ENCODE results near the gene SH3BP1.
A peak's percentile ranks its signal among the peaks of the same experiment; 100 is the strongest.
"Not testable (repeated sequence)": the region's sequence is repeated elsewhere in the genome, so short reads cannot be mapped to it uniquely, and the experiment has no call there.

The SH3BP1 gene

DNA sequence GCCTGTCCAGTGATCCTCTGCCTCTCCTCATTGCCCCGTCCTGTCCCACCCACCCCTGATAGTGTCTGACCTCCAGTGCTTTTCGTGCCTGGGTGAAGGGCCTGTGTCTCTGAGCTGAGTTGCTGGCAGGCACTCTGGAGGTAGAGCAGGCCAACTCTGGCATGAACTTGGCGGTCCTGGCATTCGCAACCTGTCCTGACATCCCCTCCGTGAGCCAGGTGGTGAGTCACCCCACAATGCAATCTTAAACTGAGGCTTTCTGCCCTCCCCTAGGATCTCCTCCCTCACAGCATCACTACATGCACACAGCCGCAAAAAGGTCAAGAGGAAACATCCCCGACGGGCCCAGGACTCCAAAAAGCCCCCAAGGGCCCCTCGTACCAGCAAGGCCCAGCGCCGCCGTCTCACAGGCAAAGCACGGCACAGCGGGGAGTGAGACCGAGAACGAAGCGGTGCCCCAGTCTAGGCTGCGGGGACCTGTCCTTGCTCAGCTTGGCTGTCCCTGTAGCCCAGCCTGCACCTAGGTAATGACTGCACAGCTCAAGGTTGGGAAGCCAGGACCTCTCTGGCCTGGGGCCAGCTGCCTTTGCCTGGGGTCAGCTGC, 51.5 kb downstream of the SH3BP1 start:
- no peak overlapping the region for H3K27ac ChIP-seq
- TF ChIP-seq CTCF (IDR thresholded peaks at IDR 0.05): no peak

GRCh38 chr22:37692627-37693285, 53.3 kb downstream of the SH3BP1 start:
- no peak overlapping the region for H3K4me3 ChIP-seq
- no peak overlapping the region for H3K27ac ChIP-seq
- DNase-seq (ENCODE audit: low spot score): no peak
- TF ChIP-seq CTCF (IDR thresholded peaks at IDR 0.05): no peak

More for the DNA sequence above, 51.5 kb downstream of the SH3BP1 start:
- DNase-seq (ENCODE audit: low spot score): no peak
- H3K4me3 ChIP-seq: no peak overlapping the region

GRCh38 chr22:37694131-37694530, 54.7 kb downstream of the SH3BP1 start:
- not testable (repeated sequence) for H3K27ac ChIP-seq; H3K4me3 ChIP-seq; DNase-seq (ENCODE audit: low spot score)

GRCh38 chr22:37696260-37696656, 56.8 kb downstream of the SH3BP1 start:
- DNase-seq (ENCODE audit: low spot score); H3K27ac ChIP-seq: not testable (repeated sequence)
- peak overlapping the region; percentile 47 for H3K4me3 ChIP-seq

DNA sequence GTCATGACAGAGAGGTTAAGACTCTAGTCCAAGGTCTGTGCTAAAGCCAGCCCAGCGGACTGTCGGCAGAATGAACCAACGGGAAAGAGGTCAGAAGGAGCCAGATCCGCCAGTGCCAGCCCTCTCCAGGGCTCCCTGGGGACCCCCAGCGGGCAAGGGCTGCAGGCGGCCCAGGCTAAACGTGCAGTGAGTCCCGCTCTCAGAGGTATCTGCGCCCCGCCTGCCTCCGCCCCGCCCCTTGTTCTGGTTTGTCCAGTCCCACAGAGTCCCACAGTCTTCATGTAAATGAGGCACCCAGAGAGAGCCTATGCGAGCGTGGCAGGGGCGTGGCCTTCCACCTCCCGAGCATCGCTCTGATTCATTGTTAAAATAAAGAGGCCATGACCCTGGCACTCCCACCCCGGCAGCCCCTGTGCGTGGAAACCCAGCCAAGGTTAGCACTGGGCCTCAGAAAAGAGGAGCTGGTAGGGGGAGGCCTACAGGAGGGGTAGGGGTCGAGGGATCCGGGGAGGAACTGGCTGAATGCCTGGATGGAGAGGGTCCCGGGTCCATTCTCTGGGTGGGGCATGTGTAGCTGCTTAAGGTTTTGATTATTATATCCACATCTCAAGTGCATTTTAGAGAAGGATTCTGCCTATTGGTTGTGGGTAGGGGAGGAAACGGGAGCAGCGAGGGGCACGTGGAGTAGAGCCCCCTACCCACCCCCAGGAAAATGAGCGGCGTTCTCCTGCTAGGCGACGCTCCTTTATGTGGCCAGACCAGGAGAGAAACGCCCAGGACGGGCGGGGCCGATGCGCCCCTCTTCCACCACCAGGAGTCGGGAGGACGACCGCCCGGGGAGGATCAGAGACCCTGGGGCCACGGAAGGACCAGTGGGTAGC, 57.4 kb downstream of the SH3BP1 start, which contains the start of gene TRIOBP:
TSS of gene TRIOBP (plus strand) at position 392 of the 881 bp plus-strand sequence. CDS start 4,318 bp downstream, outside the sequence.
- Histone ChIP-seq H3K27ac (peak within 1 kb of the TSS; percentile 23 to 33), H3K4me3 (peak within 1 kb of the TSS; percentile 47)
- no peak for TF ChIP-seq CTCF (IDR thresholded peaks at IDR 0.05)
- DNase-seq (ENCODE audit: low spot score): peak; percentile 97

DNA sequence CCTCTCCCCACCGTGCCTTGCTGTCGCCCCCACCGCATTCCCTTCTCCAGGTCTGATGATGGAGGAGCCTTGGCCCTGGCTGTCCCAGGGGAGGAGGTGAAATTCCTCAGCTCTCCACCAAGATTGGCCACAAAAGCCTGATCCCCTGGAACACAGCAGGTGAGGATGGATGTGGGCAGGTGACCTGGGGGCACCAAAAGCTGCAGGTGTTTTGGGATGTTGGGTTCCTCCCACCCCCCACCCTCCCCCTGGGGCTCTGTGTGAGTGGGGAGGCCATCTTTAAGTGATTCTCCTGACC, 58.0 kb downstream of the SH3BP1 start:
- Histone ChIP-seq H3K27ac (peak overlapping the region in 1 of 2 donors; percentile 33), H3K4me3 (no peak overlapping the region)
- TF ChIP-seq CTCF (IDR thresholded peaks at IDR 0.05): no peak
- no peak for DNase-seq (ENCODE audit: low spot score)

DNA sequence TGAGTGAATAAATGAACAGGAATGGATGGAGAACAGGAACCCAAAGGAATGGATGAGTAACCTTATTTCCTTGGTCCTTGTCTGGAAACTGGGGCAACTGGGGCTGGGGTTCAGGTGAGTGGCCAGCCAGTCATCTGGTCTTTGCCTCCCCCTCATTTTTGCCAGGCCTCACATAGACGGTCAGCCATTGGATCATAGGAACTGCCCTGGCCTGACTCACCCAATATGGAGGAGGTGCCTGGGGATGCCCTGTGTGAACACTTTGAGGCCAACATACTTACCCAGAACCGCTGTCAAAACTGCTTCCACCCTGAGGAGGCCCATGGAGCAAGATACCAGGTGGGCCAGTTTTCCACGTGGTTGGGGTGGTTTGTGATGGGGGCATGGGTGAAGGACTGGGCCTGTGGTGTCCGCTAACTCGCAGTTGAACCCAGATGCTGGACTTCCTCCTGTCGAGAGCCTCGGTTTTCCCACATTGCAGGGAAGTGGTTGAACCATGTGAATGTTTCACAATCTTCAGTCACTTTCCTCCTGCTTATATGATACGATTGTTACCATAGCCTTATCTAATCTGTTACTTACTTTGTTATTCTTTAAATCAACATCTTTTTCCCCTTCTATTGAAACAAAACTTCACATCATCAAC, 61.8 kb downstream of the SH3BP1 start:
- Histone ChIP-seq H3K4me3 (no peak overlapping the region), H3K27ac (no peak overlapping the region)
- no peak for DNase-seq (ENCODE audit: low spot score)
- TF ChIP-seq CTCF (IDR thresholded peaks at IDR 0.05): no peak

Data from coronary artery (tissue), 2 donors.